ENCODE results near the gene BEST4. TPM values are rescaled to one million over a fixed set of nuclear protein-coding genes. Genes with fewer than 3 reads are reported as not detected.
A peak's percentile ranks its signal among the peaks of the same experiment; 100 is the strongest.

The BEST4 gene
- total and polyA plus RNA-seq, 2 of the 13 experiments (the other 11 are each of a cell fraction or from before 2014, with no cell fraction given): 0.77 to 1.4 TPM

DNA sequence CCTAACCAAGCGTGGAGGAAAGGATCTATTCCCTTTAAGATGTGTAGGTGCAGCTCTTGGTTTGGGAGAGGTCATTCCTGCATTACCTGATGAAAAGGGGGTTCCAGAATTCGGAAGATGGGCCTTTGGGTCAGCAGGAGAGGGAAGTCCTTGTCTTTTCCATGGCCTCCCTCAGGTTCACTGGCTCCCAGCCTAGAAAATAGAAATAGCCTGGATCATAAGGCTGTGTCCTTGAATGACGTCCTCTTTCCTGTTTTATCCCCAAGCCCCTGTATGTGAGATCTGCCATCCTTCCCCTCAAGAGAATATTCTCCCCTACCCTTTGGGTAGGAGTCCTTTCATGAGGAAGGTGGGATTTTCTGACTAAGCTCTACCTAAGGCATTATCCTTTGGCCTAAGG, 27.1 kb downstream of the BEST4 start:
- no peaks in the 10 kb centered on the region for H3K27me3 ChIP-seq (ENCODE audit: control insufficient read depth in 1 of 2, insufficient read depth in 2 of 2, low read length in 2 of 2)
- H3K4me1 ChIP-seq (ENCODE audit: insufficient read depth, low read length): no peaks in the 10 kb centered on the region
- intact Hi-C loops (cut with micrococcal nuclease; ENCODE audit: unreplicated experiment): no loop called here
- ChIA-PET CTCF (ENCODE audit: low intra/inter-chr PET ratio, low total read pairs) (no interaction called here), POLR2A (no interaction called here)
- peaks cover 42 to 74% of the 10 kb centered on the region in 2 experiments for H3K36me3 ChIP-seq (replicated peaks in 1 of 2; ENCODE audit: control insufficient read depth in 1 of 2, insufficient read depth in 2 of 2, low read length in 2 of 2)
- H3K4me3 ChIP-seq (replicated peaks in 1 of 3; ENCODE audit: insufficient read depth in 1 of 3, low read depth in 2 of 3, low read length in 3 of 3): no peak overlapping the region
- no peak for FAIRE-seq
- H4K20me1 ChIP-seq (ENCODE audit: insufficient read depth, low read length): no peaks in the 10 kb centered on the region
- H3K9ac ChIP-seq (ENCODE audit: insufficient read depth, low read depth, low read length): no peak overlapping the region
- no peak overlapping the region for H3K4me2 ChIP-seq (ENCODE audit: low read depth, low read length)
- TF ChIP-seq MEIS1 (CRISPR knock-in tag; IDR thresholded peaks at IDR 0.05; ENCODE audit: borderline replicate concordance) (no peak), AKAP8 (CRISPR knock-in tag; IDR thresholded peaks at IDR 0.05) (no peak), SIX1 (CRISPR knock-in tag; IDR thresholded peaks at IDR 0.05; ENCODE audit: borderline replicate concordance) (no peak), SIN3A (IDR thresholded peaks at IDR 0.05; ENCODE audit: borderline replicate concordance, low read depth, low read length) (no peak)
- TF ChIP-seq, protein P1, sequence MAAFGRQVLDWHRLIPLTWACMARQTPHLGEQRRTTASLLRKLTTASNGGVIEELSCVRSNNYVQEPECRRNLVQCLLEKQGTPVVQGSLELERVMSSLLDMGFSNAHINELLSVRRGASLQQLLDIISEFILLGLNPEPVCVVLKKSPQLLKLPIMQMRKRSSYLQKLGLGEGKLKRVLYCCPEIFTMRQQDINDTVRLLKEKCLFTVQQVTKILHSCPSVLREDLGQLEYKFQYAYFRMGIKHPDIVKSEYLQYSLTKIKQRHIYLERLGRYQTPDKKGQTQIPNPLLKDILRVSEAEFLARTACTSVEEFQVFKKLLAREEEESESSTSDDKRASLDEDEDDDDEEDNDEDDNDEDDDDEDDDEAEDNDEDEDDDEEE (CRISPR knock-in tag; IDR thresholded peaks at IDR 0.05): no peak
- WGBS (ENCODE audit: low lambda C conversion rate): 92% methylated on average over 1 of the region's 3 CpGs
- no peak for ATAC-seq
- no peaks in the 10 kb centered on the region for H3K79me2 ChIP-seq (ENCODE audit: insufficient read depth, low read length)
- no TSS peak for BruUV-seq (replicated peaks)
- H3K27ac ChIP-seq (ENCODE audit: extremely low read length, insufficient read depth, low read length): no peak overlapping the region
- H2AFZ ChIP-seq (ENCODE audit: low read length): no peak overlapping the region
- DNase-seq (ENCODE audit: low spot score): no peak
- H3K9me3 ChIP-seq (ENCODE audit: low read length): no peaks in the 10 kb centered on the region
- in situ Hi-C loops (cut with HindIII; ENCODE audit: extremely low pct_ligation_motif_present, low pct_unique_long_range_greater_than_20kb): no loop called here

DNA sequence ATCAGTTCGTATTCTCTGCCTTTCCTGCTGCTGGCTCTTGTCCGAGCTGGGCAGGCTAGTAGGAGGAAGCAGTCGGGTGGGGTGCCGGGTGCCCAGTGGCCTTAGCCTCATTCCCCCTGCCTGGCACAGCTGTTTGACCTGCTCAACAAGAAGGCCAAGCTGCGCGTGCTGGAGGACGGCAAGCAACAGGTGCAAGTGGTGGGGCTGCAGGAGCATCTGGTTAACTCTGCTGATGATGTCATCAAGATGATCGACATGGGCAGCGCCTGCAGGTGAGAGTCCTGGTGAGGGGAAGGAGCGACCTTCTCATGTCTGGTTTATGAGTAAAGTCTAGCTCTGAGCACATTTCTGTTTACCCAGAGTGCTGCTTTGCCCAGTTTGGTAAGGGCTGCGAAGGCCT, 28.9 kb downstream of the BEST4 start:
- no peak for TF ChIP-seq RARG (CRISPR knock-in tag; IDR thresholded peaks at IDR 0.05; ENCODE audit: low read depth)
- TF ChIP-seq, protein P2, sequence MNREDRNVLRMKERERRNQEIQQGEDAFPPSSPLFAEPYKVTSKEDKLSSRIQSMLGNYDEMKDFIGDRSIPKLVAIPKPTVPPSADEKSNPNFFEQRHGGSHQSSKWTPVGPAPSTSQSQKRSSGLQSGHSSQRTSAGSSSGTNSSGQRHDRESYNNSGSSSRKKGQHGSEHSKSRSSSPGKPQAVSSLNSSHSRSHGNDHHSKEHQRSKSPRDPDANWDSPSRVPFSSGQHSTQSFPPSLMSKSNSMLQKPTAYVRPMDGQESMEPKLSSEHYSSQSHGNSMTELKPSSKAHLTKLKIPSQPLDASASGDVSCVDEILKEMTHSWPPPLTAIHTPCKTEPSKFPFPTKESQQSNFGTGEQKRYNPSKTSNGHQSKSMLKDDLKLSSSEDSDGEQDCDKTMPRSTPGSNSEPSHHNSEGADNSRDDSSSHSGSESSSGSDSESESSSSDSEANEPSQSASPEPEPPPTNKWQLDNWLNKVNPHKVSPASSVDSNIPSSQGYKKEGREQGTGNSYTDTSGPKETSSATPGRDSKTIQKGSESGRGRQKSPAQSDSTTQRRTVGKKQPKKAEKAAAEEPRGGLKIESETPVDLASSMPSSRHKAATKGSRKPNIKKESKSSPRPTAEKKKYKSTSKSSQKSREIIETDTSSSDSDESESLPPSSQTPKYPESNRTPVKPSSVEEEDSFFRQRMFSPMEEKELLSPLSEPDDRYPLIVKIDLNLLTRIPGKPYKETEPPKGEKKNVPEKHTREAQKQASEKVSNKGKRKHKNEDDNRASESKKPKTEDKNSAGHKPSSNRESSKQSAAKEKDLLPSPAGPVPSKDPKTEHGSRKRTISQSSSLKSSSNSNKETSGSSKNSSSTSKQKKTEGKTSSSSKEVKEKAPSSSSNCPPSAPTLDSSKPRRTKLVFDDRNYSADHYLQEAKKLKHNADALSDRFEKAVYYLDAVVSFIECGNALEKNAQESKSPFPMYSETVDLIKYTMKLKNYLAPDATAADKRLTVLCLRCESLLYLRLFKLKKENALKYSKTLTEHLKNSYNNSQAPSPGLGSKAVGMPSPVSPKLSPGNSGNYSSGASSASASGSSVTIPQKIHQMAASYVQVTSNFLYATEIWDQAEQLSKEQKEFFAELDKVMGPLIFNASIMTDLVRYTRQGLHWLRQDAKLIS (CRISPR knock-in tag; IDR thresholded peaks at IDR 0.05): no peak
- TF ChIP-seq ZNF383 (CRISPR knock-in tag; IDR thresholded peaks at IDR 0.05; ENCODE audit: borderline replicate concordance): no peak
- peak; percentile 89 for TF ChIP-seq ATF7 (IDR thresholded peaks at IDR 0.05)
- no peak for TF ChIP-seq ATF7 (CRISPR knock-in tag; IDR thresholded peaks at IDR 0.05)
- TF ChIP-seq CREB1 (IDR thresholded peaks at IDR 0.05): peak; percentile 55; the same call in 1 of the 2 replicates
- no peak for TF ChIP-seq CREB1 (CRISPR knock-in tag; IDR thresholded peaks at IDR 0.05)
- Histone ChIP-seq H3K4me2 (ENCODE audit: low read depth, low read length) (no peak overlapping the region), H3K79me2 (ENCODE audit: insufficient read depth, low read length) (no peaks in the 10 kb centered on the region), H3K4me1 (ENCODE audit: insufficient read depth, low read length) (no peaks in the 10 kb centered on the region), H3K27ac (ENCODE audit: extremely low read length, insufficient read depth, low read length) (no peak overlapping the region), H2AFZ (ENCODE audit: low read length) (no peak overlapping the region), H3K9me3 (ENCODE audit: low read length) (no peaks in the 10 kb centered on the region), H3K4me3 (replicated peaks in 1 of 3; ENCODE audit: insufficient read depth in 1 of 3, low read depth in 2 of 3, low read length in 3 of 3) (no peak overlapping the region), H4K20me1 (ENCODE audit: insufficient read depth, low read length) (no peaks in the 10 kb centered on the region), H3K36me3 (replicated peaks in 1 of 2; ENCODE audit: control insufficient read depth in 1 of 2, insufficient read depth in 2 of 2, low read length in 2 of 2) (peaks cover 49 to 87% of the 10 kb centered on the region in 2 experiments), H3K27me3 (ENCODE audit: control insufficient read depth in 1 of 2, insufficient read depth in 2 of 2, low read length in 2 of 2) (no peaks in the 10 kb centered on the region), H3K9ac (ENCODE audit: insufficient read depth, low read depth, low read length) (no peak overlapping the region)
- ATAC-seq: no peak
- FAIRE-seq: no peak
- POLR2A ChIA-PET: no interaction called here
- in situ Hi-C loops (cut with HindIII; ENCODE audit: extremely low pct_ligation_motif_present, low pct_unique_long_range_greater_than_20kb): no loop called here
- CTCF ChIA-PET (ENCODE audit: low intra/inter-chr PET ratio, low total read pairs): no interaction called here
- DNase-seq (ENCODE audit: low spot score): no peak
- no TSS peak for BruUV-seq (replicated peaks)
- WGBS (ENCODE audit: low lambda C conversion rate): 91% methylated on average over 11 of the region's 11 CpGs
- intact Hi-C loops (cut with micrococcal nuclease; ENCODE audit: unreplicated experiment): no loop called here

Data from HepG2 (cell line).